Subcutaneous adipose tissue (tissue), 4 donors: ENCODE results near the gene GHR. TPM values are rescaled to one million over a fixed set of nuclear protein-coding genes. Genes with fewer than 3 reads are reported as not detected.

ENCODE experiments used
- total RNA-seq, 4 donors: library from RNA; depleted of rRNA; stranded (reverse); fragments of >200 nt; gene quantifications; one replicate each; pipeline ENCODE4 v1.1.0, GENCODE V29; 2016
- TF ChIP-seq, protein P1 (sequence below): fragments of 450-650 bp; IDR thresholded peaks from one replicate; pipeline ENCODE4 v1.5.1; 2016; ENCODE audit warnings: low read depth, mild to moderate bottlenecking, control low read depth, antibody characterized with exemption, moderate library complexity

The GHR gene
- total RNA-seq, 4 donors from 2014 or later = 191 to 311 (median 280) TPM

DNA sequence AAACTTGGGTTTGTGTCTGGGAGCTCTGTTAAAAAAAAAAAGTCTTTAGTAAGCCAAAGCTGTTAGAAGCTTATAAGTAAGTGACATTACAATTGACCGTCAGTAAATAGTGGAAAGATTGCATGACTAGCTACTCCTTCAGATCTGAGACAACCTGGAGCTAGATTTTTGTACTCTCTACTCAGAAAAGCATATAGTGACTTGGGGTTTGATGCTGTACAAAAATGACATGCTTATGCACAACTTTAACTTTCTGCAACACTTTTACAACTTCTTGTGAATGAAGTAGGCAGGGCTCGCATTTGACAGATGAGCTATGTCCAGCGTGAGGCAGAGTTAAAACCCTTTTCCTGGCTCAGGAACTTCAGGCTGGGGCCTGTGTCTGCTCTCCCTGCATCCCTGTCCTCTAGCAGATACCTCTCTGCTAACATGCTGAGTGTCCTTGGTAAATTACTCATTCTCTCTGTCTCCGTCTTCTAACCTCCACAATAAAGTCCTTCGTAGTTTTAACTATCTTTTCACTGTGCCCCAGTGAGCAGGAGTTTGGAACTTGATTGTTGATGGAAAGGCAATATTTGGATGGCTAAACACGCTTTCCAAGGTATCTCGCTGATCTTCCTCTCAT lies 471 bp upstream of the GHR start:
- TF ChIP-seq, protein P1, sequence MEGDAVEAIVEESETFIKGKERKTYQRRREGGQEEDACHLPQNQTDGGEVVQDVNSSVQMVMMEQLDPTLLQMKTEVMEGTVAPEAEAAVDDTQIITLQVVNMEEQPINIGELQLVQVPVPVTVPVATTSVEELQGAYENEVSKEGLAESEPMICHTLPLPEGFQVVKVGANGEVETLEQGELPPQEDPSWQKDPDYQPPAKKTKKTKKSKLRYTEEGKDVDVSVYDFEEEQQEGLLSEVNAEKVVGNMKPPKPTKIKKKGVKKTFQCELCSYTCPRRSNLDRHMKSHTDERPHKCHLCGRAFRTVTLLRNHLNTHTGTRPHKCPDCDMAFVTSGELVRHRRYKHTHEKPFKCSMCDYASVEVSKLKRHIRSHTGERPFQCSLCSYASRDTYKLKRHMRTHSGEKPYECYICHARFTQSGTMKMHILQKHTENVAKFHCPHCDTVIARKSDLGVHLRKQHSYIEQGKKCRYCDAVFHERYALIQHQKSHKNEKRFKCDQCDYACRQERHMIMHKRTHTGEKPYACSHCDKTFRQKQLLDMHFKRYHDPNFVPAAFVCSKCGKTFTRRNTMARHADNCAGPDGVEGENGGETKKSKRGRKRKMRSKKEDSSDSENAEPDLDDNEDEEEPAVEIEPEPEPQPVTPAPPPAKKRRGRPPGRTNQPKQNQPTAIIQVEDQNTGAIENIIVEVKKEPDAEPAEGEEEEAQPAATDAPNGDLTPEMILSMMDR = no peak

DNA sequence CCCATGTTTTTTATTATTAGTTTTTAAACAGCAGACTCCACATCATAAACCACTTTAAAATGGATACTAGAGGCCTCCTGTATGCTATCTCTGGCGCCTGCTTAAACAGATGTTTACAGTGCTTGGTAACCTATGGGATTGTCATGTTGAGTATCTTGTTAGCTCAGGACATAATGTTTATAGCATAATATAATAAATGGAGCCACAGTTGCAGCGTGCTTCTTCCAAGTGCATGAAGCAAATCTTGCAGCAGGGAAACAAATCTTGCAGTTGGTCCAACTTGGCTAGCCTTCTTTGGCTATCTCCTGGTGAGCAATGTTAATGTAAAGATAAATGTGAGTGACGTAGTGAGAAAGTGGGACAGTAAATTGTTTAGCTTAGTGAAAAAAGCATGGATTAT lies 2.8 kb downstream of the GHR start:
- TF ChIP-seq, protein P1 = no peak

DNA sequence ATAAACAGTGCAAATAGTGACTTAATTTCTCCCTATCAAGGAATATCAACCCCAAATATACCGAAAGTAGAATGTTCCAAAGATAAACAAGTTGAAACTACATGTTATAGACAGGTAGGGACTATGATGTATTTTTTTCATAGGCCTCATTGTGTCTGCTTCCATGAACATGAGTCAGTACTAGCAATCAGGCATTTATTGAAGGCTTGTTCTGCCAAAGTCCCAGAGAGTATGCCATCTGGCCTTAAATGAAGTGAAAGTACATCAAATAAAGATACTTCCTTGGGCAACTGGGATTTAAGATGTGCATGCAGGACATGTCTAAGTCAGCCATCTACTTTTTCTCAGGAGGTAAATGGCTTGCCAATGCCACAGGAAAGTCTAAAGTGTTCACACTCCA lies 6.5 kb downstream of the GHR start:
- TF ChIP-seq, protein P1 = no peak

DNA sequence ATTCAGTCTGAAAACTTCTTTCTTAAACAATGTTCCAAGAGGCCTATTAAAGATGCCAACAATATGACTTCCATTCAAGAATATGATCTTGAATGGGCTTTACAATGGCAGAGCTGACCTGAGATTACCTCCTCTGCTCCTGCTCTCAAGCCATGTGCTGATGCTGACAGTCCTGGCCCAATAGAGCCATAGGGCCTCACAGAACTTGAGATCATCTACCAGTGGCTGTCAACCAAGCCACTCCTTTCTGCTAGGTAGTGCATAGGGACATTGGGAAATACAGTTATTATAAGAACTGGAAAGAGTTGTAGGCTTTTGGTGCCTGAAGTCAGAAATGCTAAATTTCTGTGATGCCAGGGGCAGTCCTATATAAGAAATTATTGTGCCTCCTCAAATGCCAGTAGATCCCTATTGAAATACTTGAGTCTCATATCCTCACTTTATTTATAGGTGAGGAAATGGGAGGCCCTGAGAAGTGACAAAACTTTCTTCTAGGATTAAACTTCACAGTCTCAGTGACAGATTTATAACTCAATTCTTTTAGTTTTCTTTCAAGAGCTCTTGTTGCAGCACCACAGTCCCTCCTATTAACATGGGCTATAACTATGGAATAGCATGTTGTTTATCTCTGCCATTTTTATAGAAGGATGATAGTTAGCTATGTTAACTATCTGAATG lies 10.9 kb downstream of the GHR start:
- TF ChIP-seq, protein P1 = no peak

DNA sequence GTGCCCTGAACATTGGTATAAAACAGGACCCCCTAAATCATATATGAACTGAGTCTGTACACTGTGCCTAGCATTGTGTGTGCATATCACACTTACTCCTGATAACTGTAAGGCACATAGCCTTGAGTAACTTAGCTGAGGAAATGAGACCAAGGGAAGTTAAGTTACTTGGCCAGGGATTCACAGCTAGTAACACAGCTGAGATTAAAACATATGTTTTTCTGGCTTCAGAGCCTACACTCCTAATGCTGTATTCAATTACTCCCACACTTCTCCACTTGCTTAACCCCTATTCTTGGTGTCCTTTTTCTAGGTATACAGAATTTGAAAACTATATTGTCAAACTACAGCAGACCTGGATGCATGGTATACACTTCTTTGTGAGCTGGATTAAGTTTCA lies 12.8 kb downstream of the GHR start:
- TF ChIP-seq, protein P1 = no peak

DNA sequence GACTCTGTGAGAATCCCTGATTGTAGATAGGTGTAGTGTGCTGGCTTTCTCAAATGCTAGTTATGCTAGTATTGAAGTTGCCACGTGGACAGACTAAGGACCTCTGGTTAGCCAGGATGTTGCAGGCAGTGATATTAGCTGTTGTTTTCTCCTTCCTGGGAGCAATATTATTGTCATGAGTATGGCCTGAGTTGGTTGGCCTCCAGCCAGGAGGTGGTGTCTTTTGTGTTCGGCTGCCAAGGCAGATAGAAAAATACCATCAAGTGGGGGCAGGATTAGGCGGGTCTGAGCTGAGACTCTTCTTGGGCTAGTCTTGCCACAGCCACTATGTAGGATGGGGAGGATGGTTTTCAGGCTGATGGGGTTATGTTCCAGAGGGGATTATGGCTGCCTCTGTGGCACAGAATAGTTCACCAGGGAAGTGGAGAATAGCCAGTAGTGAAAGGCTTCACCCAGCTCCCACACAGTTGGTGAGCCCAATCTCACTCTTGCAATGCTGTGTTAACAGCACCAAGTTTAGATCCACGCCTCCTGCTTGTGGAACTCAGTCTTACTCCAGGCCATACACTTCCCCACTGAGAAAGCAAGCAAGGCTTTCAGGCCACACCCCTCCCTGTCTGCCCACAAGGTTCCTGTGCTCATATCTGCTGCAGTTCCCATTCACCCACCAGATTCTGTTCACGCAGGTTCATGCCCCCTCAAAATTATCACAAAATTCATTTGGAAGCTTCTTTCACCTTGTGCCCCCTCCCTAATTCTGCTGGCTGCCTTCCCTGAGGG lies 31.2 kb downstream of the GHR start:
- TF ChIP-seq, protein P1 = no peak

DNA sequence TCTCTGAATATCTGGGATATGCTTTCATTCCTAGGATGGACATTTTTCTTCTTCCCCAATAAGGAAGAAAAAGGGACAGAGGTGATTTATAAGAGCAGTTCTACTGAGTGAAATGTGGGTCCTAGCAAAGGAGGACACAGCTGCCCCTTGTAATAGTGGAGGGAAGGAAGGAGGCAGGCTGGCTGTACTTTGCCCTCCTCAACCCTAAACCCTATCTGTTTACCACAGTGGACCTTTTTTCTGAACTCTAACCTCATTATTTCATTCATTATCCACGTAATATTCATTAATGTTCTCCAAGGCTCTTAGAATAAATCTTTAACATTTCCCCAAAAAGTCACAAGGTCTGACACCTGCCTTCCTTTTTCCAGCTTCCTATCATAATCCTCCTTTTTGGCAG lies 37.8 kb downstream of the GHR start:
- TF ChIP-seq, protein P1 = no peak
